Pancreas (tissue), 10 donors: ENCODE data around the gene MPRIP. TPM values are rescaled to one million over a fixed set of nuclear protein-coding genes. Genes with fewer than 3 reads are reported as not detected.
A peak's percentile ranks its signal among the peaks of the same experiment; 100 is the strongest.

ENCODE experiments used
- ATAC-seq, 4 donors: fragments of 200-7000 bp; cut with Tn5 transposase; one replicate each; pipeline versions ENCODE4 v1.8.0 to v1.9.1; 2020; ENCODE audit warnings: mild to moderate bottlenecking in 4 of 4, moderate library complexity in 4 of 4
- DNase-seq, 6 donors: peaks; one replicate each; pipeline ENCODE4 v3.0.0-alpha.2; 2020
- FAIRE-seq: peaks from 2 replicates; lab custom pipeline; 2012; peaks lifted over from hg19 to GRCh38; lab: Jason Lieb, UNC
- H3K27ac ChIP-seq, 4 donors: fragments of 200-600 bp; sonication (generic); 1 replicate in 3 of 4; 2 replicates in 1 of 4; pipeline versions ENCODE4 v1.5.0 to v1.8.0; 2020
- H3K27me3 ChIP-seq, 4 donors: fragments of 200-600 bp; one replicate each; pipeline ENCODE4 v1.8.0; 2021
- H3K36me3 ChIP-seq, 3 donors: fragments of 200-600 bp; sonication (generic) in 1 of 3; one replicate each; pipeline versions ENCODE4 v1.5.0 to v1.8.0; 2020 to 2021
- H3K4me1 ChIP-seq, 3 donors: fragments of 200-600 bp; one replicate each; pipeline ENCODE4 v1.8.0; 2021
- H3K4me3 ChIP-seq, 4 donors: fragments of 200-600 bp; sonication (generic) in 2 of 4; one replicate each; pipeline versions ENCODE4 v1.5.0 to v1.8.0; 2020 to 2021
- H3K9me3 ChIP-seq, 4 donors: fragments of 200-600 bp; one replicate each; pipeline ENCODE4 v1.8.0; 2021
- WGBS, 2 donors: extraction: QIAGEN DNeasy Blood & Tissue Kit; methylation state at CpG; one replicate each; pipeline ENCODE4 v1.1.7; 2013; 5-methylcytosine and 5-hydroxymethylcytosine counted together
- intact Hi-C, 3 donors: fragments of 100-400 bp; cut with DNase I; formaldehyde crosslinking; loops; one replicate each; pipeline versions ENCODE4 v1.11.1 to v1.14.2; 2022
- polyA plus RNA-seq, 2 donors: library from polyadenylated mRNA; stranded (reverse); fragments of 200-250 nt; gene quantifications; one replicate each; pipeline ENCODE4 v1.2.3, GENCODE V29; 2013
- total RNA-seq, 6 donors: library from RNA; stranded (reverse); fragmentation: NEBNext Ultra II Directional in 4 of 6; extraction: Animal tissue kit (Norgen Biotek cat#: 25700) in 4 of 6; gene quantifications; one replicate each; pipeline versions ENCODE4 v1.2.1 to v1.2.4, GENCODE V29; 2021 to 2023
- TF ChIP-seq, protein P1 (sequence below), 4 donors: fragments of 200-600 bp; sonication (generic) in 3 of 4; IDR thresholded peaks; one replicate each; pipeline versions ENCODE4 v1.5.0 to v1.8.0; 2021; ENCODE audit warnings: antibody characterized with exemption in 4 of 4
- donor health status: healthy with polysubstance abuse.
- donor health status: DM: no; HTN: no; CAD: no; lungs with moderate emphysema.
- donor health status: DM: no; HTN: no; CAD: no.
- donor health status: control.
- donor health status: control.
- donor health status: Bipolar disorder and iron deficiency.
- donor health status: DM: yes; HTN: yes; CAD: no.
- donor health status: DM: no; HTN: no; CAD: no.
- donor health status: DM: no; HTN: no; CAD: no.
- donor health status: DM: yes; HTN: yes; CAD: no.

Gene MPRIP
- total and polyA plus RNA-seq, 8 donors = 91.8 to 242 (median 107) TPM

DNA sequence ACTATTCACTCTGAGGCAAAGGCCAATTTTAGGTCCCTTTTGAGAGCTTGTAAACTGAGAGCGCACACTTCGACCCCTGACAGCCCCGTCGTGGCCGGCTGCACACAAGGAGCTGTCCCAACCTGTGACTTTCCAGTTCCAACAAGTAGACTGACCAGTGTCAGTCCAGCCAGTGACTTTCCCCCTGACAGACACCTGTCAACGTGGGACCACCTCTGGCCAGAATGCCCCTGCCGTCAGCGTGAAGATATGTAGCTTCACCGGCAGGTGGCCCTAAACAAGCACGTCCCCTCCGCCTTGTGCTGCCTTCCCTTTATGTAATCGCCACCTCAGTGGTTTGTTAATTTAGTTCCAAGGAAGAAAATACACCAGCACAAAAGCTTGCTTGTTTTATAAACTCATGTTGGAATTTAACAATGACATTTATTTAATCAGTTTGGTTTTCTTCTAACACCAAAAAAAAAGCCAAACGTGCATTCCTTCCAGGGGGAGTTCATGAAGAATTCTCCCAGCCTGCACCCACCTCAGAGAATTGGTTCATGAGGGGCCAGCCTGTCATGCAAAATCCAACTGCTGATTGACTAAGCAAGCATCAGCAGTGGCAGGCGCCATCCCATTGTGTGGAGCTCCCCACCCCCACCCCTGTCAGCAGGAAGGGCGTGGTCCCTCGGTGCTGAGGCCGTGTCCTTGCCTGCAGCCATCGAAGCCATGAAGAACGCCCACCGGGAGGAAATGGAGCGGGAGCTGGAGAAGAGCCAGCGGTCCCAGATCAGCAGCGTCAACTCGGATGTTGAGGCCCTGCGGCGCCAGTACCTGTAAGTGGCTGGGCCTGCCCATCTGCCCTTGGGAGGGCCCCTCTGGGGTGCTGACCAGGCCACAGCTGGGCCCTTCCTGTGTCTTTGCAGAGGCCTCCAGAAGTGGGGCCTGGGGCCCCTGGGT is 130.0 kb downstream of the MPRIP start:
- no peaks in the 10 kb centered on the region for H3K9me3 ChIP-seq
- DNase-seq (no peak), FAIRE-seq (no peak), ATAC-seq (no peak)
- H3K27me3 ChIP-seq = no peaks in the 10 kb centered on the region
- no peak overlapping the region for H3K4me3 ChIP-seq
- peaks cover 7 to 55% (median 47%) of the 10 kb centered on the region in 3 donors for H3K36me3 ChIP-seq
- H3K27ac ChIP-seq = no peak overlapping the region
- TF ChIP-seq, protein P1, sequence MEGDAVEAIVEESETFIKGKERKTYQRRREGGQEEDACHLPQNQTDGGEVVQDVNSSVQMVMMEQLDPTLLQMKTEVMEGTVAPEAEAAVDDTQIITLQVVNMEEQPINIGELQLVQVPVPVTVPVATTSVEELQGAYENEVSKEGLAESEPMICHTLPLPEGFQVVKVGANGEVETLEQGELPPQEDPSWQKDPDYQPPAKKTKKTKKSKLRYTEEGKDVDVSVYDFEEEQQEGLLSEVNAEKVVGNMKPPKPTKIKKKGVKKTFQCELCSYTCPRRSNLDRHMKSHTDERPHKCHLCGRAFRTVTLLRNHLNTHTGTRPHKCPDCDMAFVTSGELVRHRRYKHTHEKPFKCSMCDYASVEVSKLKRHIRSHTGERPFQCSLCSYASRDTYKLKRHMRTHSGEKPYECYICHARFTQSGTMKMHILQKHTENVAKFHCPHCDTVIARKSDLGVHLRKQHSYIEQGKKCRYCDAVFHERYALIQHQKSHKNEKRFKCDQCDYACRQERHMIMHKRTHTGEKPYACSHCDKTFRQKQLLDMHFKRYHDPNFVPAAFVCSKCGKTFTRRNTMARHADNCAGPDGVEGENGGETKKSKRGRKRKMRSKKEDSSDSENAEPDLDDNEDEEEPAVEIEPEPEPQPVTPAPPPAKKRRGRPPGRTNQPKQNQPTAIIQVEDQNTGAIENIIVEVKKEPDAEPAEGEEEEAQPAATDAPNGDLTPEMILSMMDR (IDR thresholded peaks at IDR 0.05) = no peak
- 86 to 90% methylated on average over 26 of the region's 26 CpGs for WGBS, 2 donors
- intact Hi-C loops = no loop called here
- H3K4me1 ChIP-seq = no peaks in the 10 kb centered on the region

DNA sequence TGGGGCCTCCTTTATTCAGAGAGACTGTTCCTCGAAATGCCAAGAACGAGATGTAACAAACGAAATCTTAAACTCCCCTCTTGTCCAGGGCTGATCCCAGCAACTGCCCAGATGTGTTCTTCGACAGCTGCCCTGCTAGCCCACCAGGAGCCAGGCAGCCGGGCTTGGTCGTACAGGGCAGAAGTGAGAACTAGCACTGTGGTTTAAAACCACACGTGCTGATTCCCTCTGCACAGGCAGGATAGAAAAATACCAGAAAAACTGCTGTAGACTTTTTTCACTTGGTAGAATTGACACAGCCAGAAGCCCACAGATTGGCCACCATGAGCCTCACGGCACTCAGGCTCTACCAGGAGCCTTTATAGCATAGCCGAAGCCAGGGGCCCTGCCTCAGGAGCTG is 130.7 kb downstream of the MPRIP start:
- TF ChIP-seq, protein P1 (IDR thresholded peaks at IDR 0.05) = no peak
- Histone ChIP-seq H3K4me1 (no peaks in the 10 kb centered on the region), H3K9me3 (no peaks in the 10 kb centered on the region), H3K27ac (no peak overlapping the region), H3K27me3 (no peaks in the 10 kb centered on the region), H3K4me3 (no peak overlapping the region), H3K36me3 (peaks cover 7 to 57% (median 47%) of the 10 kb centered on the region in 3 donors)
- no peak for DNase-seq
- 87 to 95% methylated on average over 9 of the region's 9 CpGs for WGBS, 2 donors
- FAIRE-seq = no peak
- no peak for ATAC-seq
- intact Hi-C loops = no loop called here

DNA sequence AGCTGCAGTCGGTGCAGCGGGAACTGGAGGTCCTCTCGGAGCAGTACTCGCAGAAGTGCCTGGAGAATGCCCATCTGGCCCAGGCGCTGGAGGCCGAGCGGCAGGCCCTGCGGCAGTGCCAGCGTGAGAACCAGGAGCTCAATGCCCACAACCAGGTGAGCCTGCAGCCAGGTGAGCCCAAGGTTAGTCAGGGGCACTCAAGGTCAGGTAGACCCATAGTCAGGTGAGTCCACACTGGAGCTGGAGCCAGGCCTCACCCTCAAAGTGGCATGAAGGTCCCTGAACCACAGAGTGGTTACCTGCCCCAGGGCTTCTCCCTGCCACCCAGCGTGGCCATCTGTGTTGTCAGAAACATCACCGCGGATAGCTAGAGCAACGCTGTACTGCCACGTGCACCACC is 131.7 kb downstream of the MPRIP start:
- H3K27ac ChIP-seq = no peak overlapping the region
- intact Hi-C loops = no loop called here
- DNase-seq (no peak), ATAC-seq (peak in 2 of 4 donors; percentile 30 to 68), FAIRE-seq (no peak)
- H3K4me1 ChIP-seq = no peaks in the 10 kb centered on the region
- TF ChIP-seq, protein P1 (IDR thresholded peaks at IDR 0.05) = no peak
- peaks cover 7 to 66% (median 47%) of the 10 kb centered on the region in 3 donors for H3K36me3 ChIP-seq
- no peaks in the 10 kb centered on the region for H3K27me3 ChIP-seq
- WGBS, 2 donors = 47 to 77% methylated on average over 14 of the region's 14 CpGs
- no peaks in the 10 kb centered on the region for H3K9me3 ChIP-seq
- no peak overlapping the region for H3K4me3 ChIP-seq

DNA sequence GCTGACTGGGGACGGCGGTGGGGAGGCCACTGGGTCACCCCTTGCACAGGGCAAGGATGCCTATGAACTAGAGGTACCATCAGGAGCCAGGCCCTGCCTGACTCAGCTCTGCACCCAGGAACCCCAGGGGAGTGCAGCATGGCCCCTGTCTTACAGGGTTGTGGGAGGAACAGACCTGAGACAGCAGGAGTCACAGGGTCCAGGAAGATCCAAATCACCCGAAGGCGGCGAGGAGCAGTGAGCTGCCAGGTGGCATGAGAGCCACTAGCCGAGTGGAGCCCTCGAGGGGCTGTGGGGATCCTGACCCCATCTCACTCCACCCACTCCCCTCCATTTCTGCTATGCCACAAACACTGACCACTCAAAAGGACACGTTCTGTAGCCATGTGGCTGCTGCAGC is 133.1 kb downstream of the MPRIP start:
- 94 to 96% methylated on average over 8 of the region's 8 CpGs for WGBS, 2 donors
- TF ChIP-seq, protein P1 (IDR thresholded peaks at IDR 0.05) = no peak
- no peaks in the 10 kb centered on the region for H3K27me3 ChIP-seq
- ATAC-seq (no peak), DNase-seq (no peak), FAIRE-seq (no peak)
- peaks cover 7 to 80% (median 53%) of the 10 kb centered on the region in 3 donors for H3K36me3 ChIP-seq
- no peaks in the 10 kb centered on the region for H3K4me1 ChIP-seq
- H3K9me3 ChIP-seq = no peaks in the 10 kb centered on the region
- intact Hi-C loops = no loop called here
- no peak overlapping the region for H3K4me3 ChIP-seq
- no peak overlapping the region for H3K27ac ChIP-seq

DNA sequence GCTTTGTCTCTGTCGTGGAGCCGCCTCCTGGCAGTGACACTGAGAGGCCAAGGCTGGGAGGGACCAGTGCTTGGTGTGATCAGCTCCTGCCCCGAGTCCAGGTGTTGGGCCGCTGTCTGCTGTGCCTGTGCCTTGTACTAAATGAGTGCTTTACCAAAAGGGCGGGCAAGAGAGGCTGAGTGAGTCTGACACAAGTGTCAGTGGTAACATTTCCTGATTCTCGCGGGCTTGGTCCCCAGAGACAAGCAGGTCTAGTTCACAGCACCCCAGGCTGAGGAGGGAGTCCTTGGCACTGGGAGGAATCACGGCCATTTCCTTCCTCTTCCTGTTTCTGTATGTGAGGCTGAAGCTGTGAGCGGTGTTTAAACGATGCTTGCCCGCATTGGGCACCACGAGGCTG is 133.7 kb downstream of the MPRIP start:
- Histone ChIP-seq H3K27ac (no peak overlapping the region), H3K36me3 (peaks cover 7 to 86% (median 58%) of the 10 kb centered on the region in 3 donors), H3K4me1 (no peaks in the 10 kb centered on the region), H3K27me3 (no peaks in the 10 kb centered on the region), H3K9me3 (no peaks in the 10 kb centered on the region), H3K4me3 (no peak overlapping the region)
- WGBS, 2 donors = 85 to 88% methylated on average over 12 of the region's 12 CpGs
- TF ChIP-seq, protein P1 (IDR thresholded peaks at IDR 0.05) = no peak
- intact Hi-C loops = no loop called here
- ATAC-seq (no peak), FAIRE-seq (no peak), DNase-seq (no peak)
